ENCODE results near the gene AGPAT2.
A peak's percentile ranks its signal among the peaks of the same experiment; 100 is the strongest.
"Not testable (repeated sequence)": the region's sequence is repeated elsewhere in the genome, so short reads cannot be mapped to it uniquely, and the experiment has no call there.

AGPAT2 gene

GRCh38 chr9:136705564-136705963, 18.3 kb upstream of the AGPAT2 start:
- CTCF ChIA-PET, result interaction anchor here (0.6 to 1.2 kb wide), 2 partner anchors 9 to 15 kb away, joined by 3 read pairs; no protein-coding TSS in a partner anchor
- POLR2A ChIA-PET (ENCODE audit: low non-redundant PET), result no interaction called here
- no peak for TF ChIP-seq CTCF (conservative IDR thresholded peaks at IDR 0.05; ENCODE audit: low read depth)
- no peak for DNase-seq (ENCODE audit: low spot score)
- H3K27ac ChIP-seq, result no peak overlapping the region

- H3K27ac ChIP-seq; POLR2A ChIA-PET (ENCODE audit: low non-redundant PET); DNase-seq (ENCODE audit: low spot score): not testable (repeated sequence)
- CTCF ChIA-PET, result interaction anchor here (0.6 to 1.2 kb wide), 3 partner anchors 10 to 341 kb away, joined by 3 read pairs; no protein-coding TSS in a partner anchor
These were observed 17.5 kb upstream of the AGPAT2 start for GRCh38 chr9:136704741-136705140.

GRCh38 chr9:136703276-136703860, 16.1 kb upstream of the AGPAT2 start:
- no peak for TF ChIP-seq CTCF (conservative IDR thresholded peaks at IDR 0.05; ENCODE audit: low read depth)
- POLR2A ChIA-PET (ENCODE audit: low non-redundant PET), result interaction anchor here (0.6 kb wide), 1 partner anchor 214 kb away, joined by 3 read pairs; no protein-coding TSS in a partner anchor
- no peak overlapping the region for H3K27ac ChIP-seq
- no peak for DNase-seq (ENCODE audit: low spot score)
- CTCF ChIA-PET, result no interaction called here

- ChIA-PET POLR2A (ENCODE audit: low non-redundant PET) (no interaction called here), CTCF (interaction anchor here (0.7 kb wide), 1 partner anchor 30 kb away, joined by 5 read pairs; no protein-coding TSS in a partner anchor)
- DNase-seq (ENCODE audit: low spot score), result no peak
- no peak for TF ChIP-seq CTCF (conservative IDR thresholded peaks at IDR 0.05; ENCODE audit: low read depth)
- H3K27ac ChIP-seq, result no peak overlapping the region
These were observed 14.4 kb upstream of the AGPAT2 start for GRCh38 chr9:136701668-136702053.

- POLR2A ChIA-PET (ENCODE audit: low non-redundant PET), result interaction anchor here (0.7 kb wide), 1 partner anchor 27 kb away, joined by 3 read pairs; no protein-coding TSS in a partner anchor
- CTCF ChIA-PET, result no interaction called here
- no peak for DNase-seq (ENCODE audit: low spot score)
- H3K27ac ChIP-seq, result no peak overlapping the region
- no peak for TF ChIP-seq CTCF (conservative IDR thresholded peaks at IDR 0.05; ENCODE audit: low read depth)
These were observed 13.9 kb upstream of the AGPAT2 start for GRCh38 chr9:136700959-136701667.

GRCh38 chr9:136700304-136700703, 13.0 kb upstream of the AGPAT2 start:
- TF ChIP-seq CTCF (conservative IDR thresholded peaks at IDR 0.05; ENCODE audit: low read depth), result no peak
- CTCF ChIA-PET, result interaction anchor here (0.6 to 1.0 kb wide), 2 partner anchors 29 to 152 kb away, joined by 3 to 4 read pairs; no protein-coding TSS in a partner anchor
- H3K27ac ChIP-seq, result 0 out of 2 replicates have a peak overlapping the region, but pooled peaks have one; percentile 0
- POLR2A ChIA-PET (ENCODE audit: low non-redundant PET), result no interaction called here
- no peak for DNase-seq (ENCODE audit: low spot score)

Measured in RWPE1 (cell line).